ENCODE data around the gene ECE2.

The ECE2 gene

GRCh38 chr3:184275961-184276910 is at the start of gene ECE2:
ECE2 (plus strand) TSS chr3:184276022; CDS start chr3:184276154, 132 bp downstream.
- TF ChIP-seq GATA3 (IDR thresholded peaks at IDR 0.05; ENCODE audit: low read depth, low read length): no peak
- TF ChIP-seq GATA2 (IDR thresholded peaks at IDR 0.05; ENCODE audit: low read depth, low read length): no peak

GRCh38 chr3:184227481-184227935 is 48.3 kb upstream of the ECE2 start:
- no peak for TF ChIP-seq GATA2 (IDR thresholded peaks at IDR 0.05; ENCODE audit: low read depth, low read length)
- no peak for TF ChIP-seq GATA3 (IDR thresholded peaks at IDR 0.05; ENCODE audit: low read depth, low read length)

GRCh38 chr3:184228376-184229137 is 47.3 kb upstream of the ECE2 start:
- TF ChIP-seq GATA2 (IDR thresholded peaks at IDR 0.05; ENCODE audit: low read depth, low read length): no peak
- no peak for TF ChIP-seq GATA3 (IDR thresholded peaks at IDR 0.05; ENCODE audit: low read depth, low read length)

GRCh38 chr3:184229394-184230080 is 46.3 kb upstream of the ECE2 start, which contains the start of gene VWA5B2:
VWA5B2 (plus strand) TSS chr3:184229585; CDS start chr3:184230529, 944 bp downstream.
- TF ChIP-seq GATA2 (IDR thresholded peaks at IDR 0.05; ENCODE audit: low read depth, low read length) (no peak), GATA3 (IDR thresholded peaks at IDR 0.05; ENCODE audit: low read depth, low read length) (no peak)

GRCh38 chr3:184230081-184230602 is 45.7 kb upstream of the ECE2 start:
- TF ChIP-seq GATA3 (IDR thresholded peaks at IDR 0.05; ENCODE audit: low read depth, low read length) (no peak), GATA2 (IDR thresholded peaks at IDR 0.05; ENCODE audit: low read depth, low read length) (no peak)

- no peak for TF ChIP-seq GATA3 (IDR thresholded peaks at IDR 0.05; ENCODE audit: low read depth, low read length)
- no peak for TF ChIP-seq GATA2 (IDR thresholded peaks at IDR 0.05; ENCODE audit: low read depth, low read length)
These were observed 45.0 kb upstream of the ECE2 start for GRCh38 chr3:184230603-184231528.

- TF ChIP-seq GATA3 (IDR thresholded peaks at IDR 0.05; ENCODE audit: low read depth, low read length): no peak
- no peak for TF ChIP-seq GATA2 (IDR thresholded peaks at IDR 0.05; ENCODE audit: low read depth, low read length)
These were observed 44.2 kb upstream of the ECE2 start for GRCh38 chr3:184231671-184232070.

GRCh38 chr3:184233127-184233843 is 42.5 kb upstream of the ECE2 start:
- TF ChIP-seq GATA2 (IDR thresholded peaks at IDR 0.05; ENCODE audit: low read depth, low read length): no peak
- no peak for TF ChIP-seq GATA3 (IDR thresholded peaks at IDR 0.05; ENCODE audit: low read depth, low read length)

GRCh38 chr3:184234224-184234623 is 41.6 kb upstream of the ECE2 start:
- TF ChIP-seq GATA2 (IDR thresholded peaks at IDR 0.05; ENCODE audit: low read depth, low read length) (no peak), GATA3 (IDR thresholded peaks at IDR 0.05; ENCODE audit: low read depth, low read length) (no peak)

- TF ChIP-seq GATA2 (IDR thresholded peaks at IDR 0.05; ENCODE audit: low read depth, low read length) (no peak), GATA3 (IDR thresholded peaks at IDR 0.05; ENCODE audit: low read depth, low read length) (no peak)
These were observed 41.0 kb upstream of the ECE2 start for GRCh38 chr3:184234671-184235380.

GRCh38 chr3:184235381-184236032 is 40.3 kb upstream of the ECE2 start:
- no peak for TF ChIP-seq GATA2 (IDR thresholded peaks at IDR 0.05; ENCODE audit: low read depth, low read length)
- TF ChIP-seq GATA3 (IDR thresholded peaks at IDR 0.05; ENCODE audit: low read depth, low read length): no peak

Measured in SH-SY5Y (cell line).